HS-5 (cell line): ENCODE data around the gene ASCL1.

Experiments used
- DNase-seq: peaks from one replicate; pipeline ENCODE4 v3.0.0-alpha.2; 2012; ENCODE audit warnings: low read depth

ASCL1 gene

GRCh38 chr12:102977945-102978706, 20.7 kb downstream of the ASCL1 start:
- DNase-seq, result no peak

DNA sequence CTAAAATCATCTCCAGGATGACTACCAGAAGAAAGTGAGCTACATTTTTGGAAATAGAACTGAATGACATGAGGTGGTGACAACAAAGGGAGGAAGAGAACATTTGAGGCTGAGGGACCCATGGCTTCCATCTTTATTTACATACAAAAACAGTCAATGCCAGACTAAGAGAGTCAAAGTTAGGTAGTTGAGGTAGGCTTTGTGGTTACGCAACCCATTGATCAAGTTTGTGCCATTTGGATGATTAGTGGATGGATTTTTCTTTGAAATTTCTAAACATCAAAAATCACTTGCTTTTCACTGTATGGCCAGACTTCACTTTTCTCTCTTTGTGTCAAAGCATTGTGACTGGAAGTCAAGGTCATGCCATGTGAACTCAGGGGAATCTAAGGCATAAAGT, 22.9 kb downstream of the ASCL1 start:
- DNase-seq, result no peak

- no peak for DNase-seq
Observed at GRCh38 chr12:102990419-102990818, 32.9 kb downstream of the ASCL1 start.

DNA sequence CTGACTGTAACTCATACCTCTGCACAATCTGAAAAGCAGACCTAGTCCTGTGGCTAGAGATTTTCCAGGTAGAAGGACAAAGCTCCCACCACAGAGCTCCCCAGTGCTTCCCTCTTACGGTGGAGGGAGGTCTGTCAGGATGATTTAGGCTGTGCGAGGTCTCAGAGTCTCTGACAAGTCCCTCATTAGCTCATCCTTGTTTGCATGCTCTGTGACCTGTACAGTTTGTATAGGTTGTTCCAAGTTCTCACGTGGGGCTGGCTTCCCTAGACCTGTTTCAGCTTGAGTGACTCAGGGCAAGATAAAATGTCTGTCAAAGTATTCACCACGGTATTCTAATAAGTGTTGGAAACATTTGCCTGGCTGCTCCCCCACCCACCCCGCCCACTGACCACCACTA, 34.8 kb downstream of the ASCL1 start:
- no peak for DNase-seq

DNA sequence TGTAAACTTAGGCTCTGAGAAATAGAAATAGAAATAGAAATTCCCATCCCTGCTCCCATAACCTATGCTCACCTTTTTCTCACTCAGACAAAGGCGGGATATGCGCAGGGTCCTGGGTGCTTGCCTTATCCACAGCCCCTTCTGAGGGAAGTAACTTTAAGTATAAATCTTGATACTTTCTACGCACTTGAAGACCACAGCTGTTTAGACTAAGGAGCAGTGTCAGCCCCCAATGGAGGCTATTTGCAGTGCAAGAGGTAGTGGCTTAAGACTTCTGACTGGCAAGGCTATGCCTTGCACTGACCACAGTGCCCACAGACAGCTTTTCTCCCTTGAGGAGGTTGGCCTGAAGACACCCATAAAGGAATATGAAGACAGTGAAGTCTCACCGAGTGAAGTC, 35.2 kb downstream of the ASCL1 start:
- no peak for DNase-seq

DNA sequence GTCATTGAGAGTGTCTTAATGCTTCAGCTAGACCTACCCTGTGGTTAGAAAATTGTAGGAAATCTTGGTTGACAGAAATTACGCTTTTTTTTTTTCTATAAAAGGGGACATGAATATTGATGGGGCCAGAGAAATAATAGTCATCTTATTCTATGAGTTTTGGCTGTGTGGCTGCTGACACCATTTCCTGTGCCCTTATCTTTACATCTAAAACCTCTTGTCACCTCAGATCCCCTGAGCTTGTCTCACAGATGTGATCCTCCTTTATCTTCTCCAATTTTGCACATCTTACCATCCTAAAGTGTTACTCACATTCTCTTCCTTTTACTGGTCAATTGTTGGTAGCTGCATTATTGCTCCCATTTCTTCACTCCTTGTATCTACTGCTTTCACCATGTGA, 36.1 kb downstream of the ASCL1 start:
- no peak for DNase-seq

DNA sequence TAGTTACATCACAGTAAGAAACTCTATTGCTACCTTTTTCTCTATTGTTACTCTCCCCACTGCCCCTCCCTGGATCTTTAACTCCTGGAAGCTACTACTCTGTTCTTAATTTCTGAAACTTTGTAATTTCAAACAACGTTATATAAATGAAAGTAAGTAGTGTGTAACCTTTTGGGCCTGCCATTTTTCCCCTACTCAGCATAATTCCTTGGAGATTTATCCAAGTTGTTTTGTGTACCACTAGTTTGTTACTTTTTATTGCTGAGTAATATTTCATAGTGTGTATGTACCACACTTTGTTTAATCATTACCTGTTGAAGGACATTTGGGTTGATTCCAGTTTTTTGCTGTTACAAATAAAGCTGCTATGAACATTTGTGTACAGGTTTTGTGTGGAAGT, 37.9 kb downstream of the ASCL1 start:
- no peak for DNase-seq
